Uterus (tissue), 4 donors: ENCODE data around the gene OSCP1. TPM values are rescaled to one million over a fixed set of nuclear protein-coding genes. Genes with fewer than 3 reads are reported as not detected.

Source experiments
- DNase-seq, 2 donors: peaks; one replicate each; pipeline ENCODE4 v3.0.0-alpha.2; 2019 to 2020
- H3K27ac ChIP-seq, 2 donors: fragments of 200-600 bp; sonication (generic); 1 replicate in 1 of 2; 2 replicates in 1 of 2; pipeline ENCODE4 v1.5.1; 2016 to 2018
- H3K27me3 ChIP-seq, 2 donors: fragments of 200-600 bp; sonication (generic); one replicate each; pipeline ENCODE4 v1.5.1; 2018 to 2019; ENCODE audit warnings: control low read depth in 1 of 2
- H3K36me3 ChIP-seq, 2 donors: fragments of 200-600 bp; sonication (generic); one replicate each; pipeline ENCODE4 v1.5.1; 2019; ENCODE audit warnings: control low read depth in 1 of 2
- H3K4me1 ChIP-seq, 2 donors: fragments of 200-600 bp; sonication (generic); one replicate each; pipeline ENCODE4 v1.5.1; 2018 to 2019; ENCODE audit warnings: control low read depth in 1 of 2
- H3K4me3 ChIP-seq, 2 donors: fragments of 200-600 bp; sonication (generic); 1 replicate in 1 of 2; 2 replicates in 1 of 2; pipeline ENCODE4 v1.5.1; 2018 to 2019; ENCODE audit warnings: mild to moderate bottlenecking in 1 of 2
- H3K9me3 ChIP-seq, 2 donors: fragments of 200-600 bp; sonication (generic); one replicate each; pipeline ENCODE4 v1.5.1; 2019; ENCODE audit warnings: control low read depth in 1 of 2
- POLR2A ChIP-seq, 2 donors: fragments of 450-650 bp; IDR thresholded peaks; one replicate each; pipeline ENCODE4 v1.6.1; 2016; ENCODE audit warnings: antibody characterized with exemption in 2 of 2, mild to moderate bottlenecking in 1 of 2, moderate library complexity in 1 of 2
- intact Hi-C: fragments of 100-400 bp; cut with DNase I; formaldehyde crosslinking; loops from one replicate; pipeline ENCODE4 v1.15.1; 2023; ENCODE audit warnings: low total_unique reads
- total RNA-seq, 4 donors: library from RNA; depleted of rRNA in 3 of 4; stranded (reverse); fragments of >200 nt in 3 of 4; gene quantifications; one replicate each; pipeline versions ENCODE4 v1.1.0 to v1.2.4, GENCODE V29; 2014 to 2023
- TF ChIP-seq, protein P1 (sequence below), 4 experiments: fragments of 200-600 bp in 2 of 4; fragments of 450-650 bp in 2 of 4; sonication (generic) in 2 of 4; IDR thresholded peaks; one replicate each; pipeline ENCODE4 v1.5.1; 2016 to 2019; ENCODE audit warnings: antibody characterized with exemption in 4 of 4, mild to moderate bottlenecking in 2 of 4, moderate library complexity in 1 of 4
- donor health status: DM: yes; HTN: yes; CAD: no.

OSCP1 gene
- total RNA-seq, 4 donors from 2014 or later: 2.4 to 22.4 (median 12.0) TPM

DNA sequence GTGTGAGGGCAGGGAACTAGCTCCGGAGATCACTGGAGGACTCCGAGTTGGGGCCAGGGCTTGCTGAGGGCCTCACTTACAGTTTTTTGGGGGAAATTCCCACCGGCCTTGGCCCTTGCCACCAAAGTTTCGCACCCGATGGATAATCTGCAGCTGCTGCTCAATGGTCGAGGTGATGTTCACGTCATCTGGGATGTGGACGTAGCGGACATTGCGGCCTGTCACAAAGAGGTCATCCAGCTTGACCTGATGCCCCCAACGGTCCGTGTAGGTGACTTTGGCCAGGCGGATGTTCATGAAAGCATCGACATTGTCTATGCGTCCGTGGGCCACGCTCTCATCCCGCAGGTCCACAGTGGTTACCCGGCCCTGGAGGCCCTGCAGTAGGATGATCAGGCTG, 56.6 kb downstream of the OSCP1 start:
- TF ChIP-seq, protein P1, sequence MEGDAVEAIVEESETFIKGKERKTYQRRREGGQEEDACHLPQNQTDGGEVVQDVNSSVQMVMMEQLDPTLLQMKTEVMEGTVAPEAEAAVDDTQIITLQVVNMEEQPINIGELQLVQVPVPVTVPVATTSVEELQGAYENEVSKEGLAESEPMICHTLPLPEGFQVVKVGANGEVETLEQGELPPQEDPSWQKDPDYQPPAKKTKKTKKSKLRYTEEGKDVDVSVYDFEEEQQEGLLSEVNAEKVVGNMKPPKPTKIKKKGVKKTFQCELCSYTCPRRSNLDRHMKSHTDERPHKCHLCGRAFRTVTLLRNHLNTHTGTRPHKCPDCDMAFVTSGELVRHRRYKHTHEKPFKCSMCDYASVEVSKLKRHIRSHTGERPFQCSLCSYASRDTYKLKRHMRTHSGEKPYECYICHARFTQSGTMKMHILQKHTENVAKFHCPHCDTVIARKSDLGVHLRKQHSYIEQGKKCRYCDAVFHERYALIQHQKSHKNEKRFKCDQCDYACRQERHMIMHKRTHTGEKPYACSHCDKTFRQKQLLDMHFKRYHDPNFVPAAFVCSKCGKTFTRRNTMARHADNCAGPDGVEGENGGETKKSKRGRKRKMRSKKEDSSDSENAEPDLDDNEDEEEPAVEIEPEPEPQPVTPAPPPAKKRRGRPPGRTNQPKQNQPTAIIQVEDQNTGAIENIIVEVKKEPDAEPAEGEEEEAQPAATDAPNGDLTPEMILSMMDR (IDR thresholded peaks at IDR 0.05): no peak
- no peak for TF ChIP-seq POLR2A (IDR thresholded peaks at IDR 0.05)
- no peaks in the 10 kb centered on the region for H3K27me3 ChIP-seq
- H3K4me1 ChIP-seq: peaks cover 0 to 8% of the 10 kb centered on the region in 2 donors
- H3K27ac ChIP-seq: no peak overlapping the region
- intact Hi-C loops: no loop called here
- H3K9me3 ChIP-seq: no peaks in the 10 kb centered on the region
- H3K36me3 ChIP-seq: no peaks in the 10 kb centered on the region
- no peak for DNase-seq
- no peak overlapping the region for H3K4me3 ChIP-seq

DNA sequence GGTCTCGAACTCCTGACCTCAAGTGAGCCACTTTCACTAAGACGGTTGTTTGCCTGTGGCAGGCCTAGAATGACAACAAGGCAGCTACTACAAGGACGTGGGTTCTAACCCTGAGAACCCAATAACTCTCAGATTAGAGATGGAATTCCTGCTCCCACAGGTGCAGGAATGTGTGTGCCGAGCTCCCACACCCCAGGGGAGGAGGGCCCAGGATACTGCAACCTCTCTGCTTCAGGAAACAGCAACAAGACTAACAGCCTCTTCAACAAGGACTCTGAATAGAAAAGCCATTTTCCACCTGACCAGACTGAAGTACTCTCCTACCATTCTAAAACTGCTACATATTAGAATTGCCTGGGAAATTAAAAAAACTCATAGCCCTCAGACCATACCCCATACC, 57.4 kb downstream of the OSCP1 start:
- intact Hi-C loops: no loop called here
- no peaks in the 10 kb centered on the region for H3K27me3 ChIP-seq
- no peak overlapping the region for H3K4me3 ChIP-seq
- no peak for DNase-seq
- no peak for TF ChIP-seq POLR2A (IDR thresholded peaks at IDR 0.05)
- TF ChIP-seq, protein P1 (IDR thresholded peaks at IDR 0.05): no peak
- peaks cover 3 to 11% of the 10 kb centered on the region in 2 donors for H3K4me1 ChIP-seq
- H3K36me3 ChIP-seq: no peaks in the 10 kb centered on the region
- H3K9me3 ChIP-seq: no peaks in the 10 kb centered on the region
- H3K27ac ChIP-seq: no peak overlapping the region

DNA sequence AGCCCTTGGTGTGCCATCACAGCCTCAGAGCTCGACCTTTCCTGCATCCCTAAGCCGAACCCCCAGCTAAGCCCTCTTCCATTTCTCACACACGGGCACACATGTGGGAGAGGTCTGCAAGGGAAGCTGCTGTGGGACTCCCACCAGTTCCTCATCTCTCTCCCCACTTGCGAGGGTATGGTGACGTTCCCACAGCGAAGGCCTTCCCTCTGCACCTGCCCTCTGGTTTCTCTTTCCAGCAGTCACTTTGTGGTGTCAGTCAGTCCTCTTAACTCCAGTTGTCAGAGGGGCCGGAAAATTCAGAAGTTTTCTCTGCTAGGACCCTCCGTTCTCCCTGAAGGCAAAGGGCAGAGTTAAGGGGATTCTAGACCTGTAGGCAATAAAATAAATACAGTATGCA, 59.0 kb downstream of the OSCP1 start:
- H3K36me3 ChIP-seq: no peaks in the 10 kb centered on the region
- no peaks in the 10 kb centered on the region for H3K9me3 ChIP-seq
- no peak overlapping the region for H3K4me3 ChIP-seq
- intact Hi-C loops: no loop called here
- no peak for DNase-seq
- no peak for TF ChIP-seq POLR2A (IDR thresholded peaks at IDR 0.05)
- H3K4me1 ChIP-seq: peaks cover 6 to 15% of the 10 kb centered on the region in 2 donors
- H3K27ac ChIP-seq: no peak overlapping the region
- H3K27me3 ChIP-seq: no peaks in the 10 kb centered on the region

DNA sequence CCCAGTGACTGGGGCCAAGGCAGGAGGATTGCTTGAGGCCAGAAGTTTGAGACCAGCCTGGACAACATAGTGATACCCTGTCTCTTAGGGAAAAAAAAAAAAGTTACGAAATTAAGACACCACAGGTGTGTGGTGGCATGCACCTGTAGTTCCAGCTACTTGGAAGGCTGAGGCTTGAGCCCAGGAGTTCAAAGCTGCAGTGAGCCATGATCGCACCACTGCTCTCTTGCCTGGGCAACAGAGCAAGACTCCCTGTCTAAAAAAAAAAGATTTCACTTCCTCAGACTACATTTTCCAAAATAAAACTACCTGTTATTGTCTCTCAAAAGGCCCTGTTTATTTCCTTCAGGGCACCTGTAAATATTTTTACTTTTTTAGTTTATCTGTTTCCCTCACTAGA, 59.8 kb downstream of the OSCP1 start:
- no peaks in the 10 kb centered on the region for H3K36me3 ChIP-seq
- H3K27ac ChIP-seq: no peak overlapping the region
- peaks cover 6 to 15% of the 10 kb centered on the region in 2 donors for H3K4me1 ChIP-seq
- no peaks in the 10 kb centered on the region for H3K27me3 ChIP-seq
- no peak for DNase-seq
- H3K9me3 ChIP-seq: no peaks in the 10 kb centered on the region
- no peak overlapping the region for H3K4me3 ChIP-seq
- TF ChIP-seq POLR2A (IDR thresholded peaks at IDR 0.05): no peak
- TF ChIP-seq, protein P1 (IDR thresholded peaks at IDR 0.05): no peak
- intact Hi-C loops: no loop called here

DNA sequence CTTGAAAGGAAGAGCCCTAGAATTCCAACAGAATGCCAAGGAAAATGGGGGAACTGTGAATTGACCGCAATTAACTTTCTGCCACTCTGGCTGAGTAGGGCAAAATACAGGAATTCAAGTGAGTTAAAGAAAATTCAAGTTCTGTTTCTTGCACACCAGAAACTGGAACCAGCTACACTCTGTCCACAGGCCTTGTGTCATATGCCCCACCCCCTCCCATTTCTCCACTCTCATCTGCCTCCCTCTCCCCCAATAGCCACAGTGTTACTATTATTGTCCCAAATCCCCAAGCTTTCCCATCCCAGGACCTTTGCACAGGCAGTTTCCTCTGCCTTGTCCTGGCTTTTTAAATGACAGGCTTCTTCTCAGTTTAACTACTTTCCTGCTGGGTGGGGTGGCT, 60.3 kb downstream of the OSCP1 start:
- peaks cover 6 to 15% of the 10 kb centered on the region in 2 donors for H3K4me1 ChIP-seq
- intact Hi-C loops: no loop called here

More for the DNA sequence above, 60.3 kb downstream of the OSCP1 start:
- H3K4me3 ChIP-seq: no peak overlapping the region
- no peaks in the 10 kb centered on the region for H3K9me3 ChIP-seq
- H3K36me3 ChIP-seq: no peaks in the 10 kb centered on the region
- no peaks in the 10 kb centered on the region for H3K27me3 ChIP-seq
- H3K27ac ChIP-seq: peak overlapping the region in 1 of 2 donors; percentile 99
- no peak for TF ChIP-seq POLR2A (IDR thresholded peaks at IDR 0.05)
- TF ChIP-seq, protein P1 (IDR thresholded peaks at IDR 0.05): no peak
- DNase-seq: no peak
